ENCODE data around the gene WIPF3.

DNA sequence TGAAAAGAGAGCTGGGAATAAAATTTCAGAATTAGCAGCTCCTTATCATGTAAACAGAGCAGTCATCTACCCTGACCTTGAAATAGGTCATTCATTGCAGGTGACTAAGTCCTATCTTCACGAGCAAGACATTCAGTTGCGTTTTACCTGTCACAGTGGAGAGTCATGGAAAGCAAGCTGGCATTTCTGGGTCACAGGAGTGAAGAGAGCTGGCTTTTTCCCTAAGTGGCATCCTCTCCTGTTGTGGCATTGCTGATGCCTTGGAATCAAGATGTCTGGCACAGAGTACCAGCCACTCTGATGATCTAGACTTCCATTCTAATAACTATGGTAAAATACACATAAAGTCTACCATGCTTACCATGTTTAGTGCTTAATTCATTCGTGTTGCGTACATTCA lies 112.5 kb downstream of the WIPF3 start:
- TF ChIP-seq GATA2 (IDR thresholded peaks at IDR 0.05; ENCODE audit: low read depth, low read length): no peak
- TF ChIP-seq GATA3 (IDR thresholded peaks at IDR 0.05; ENCODE audit: low read depth, low read length): no peak
